ENCODE results near the gene AACS. TPM values are rescaled to one million over a fixed set of nuclear protein-coding genes. Genes with fewer than 3 reads are reported as not detected.
"Not testable (repeated sequence)": the region's sequence is repeated elsewhere in the genome, so short reads cannot be mapped to it uniquely, and the experiment has no call there.

The AACS gene
- total and polyA plus RNA-seq, 8 donors: 15.0 to 56.5 (median 25.1) TPM

GRCh38 chr12:125136702-125137101 is 71.5 kb downstream of the AACS start:
- DNase-seq: no peak
- WGBS, 5 donors: 87 to 93% (median 92%) methylated on average over 19 of the region's 19 CpGs
- no peak for TF ChIP-seq CTCF (IDR thresholded peaks at IDR 0.05)
- no peak for TF ChIP-seq POLR2A (IDR thresholded peaks at IDR 0.05)
- TF ChIP-seq POLR2AphosphoS5 (IDR thresholded peaks at IDR 0.05): no peak
- TF ChIP-seq EP300 (IDR thresholded peaks at IDR 0.05): no peak
- H3K27me3 ChIP-seq: no peaks in the 10 kb centered on the region
- intact Hi-C loops (cut with DNase I; ENCODE audit: low total_unique reads): no loop called here
- no peaks in the 10 kb centered on the region for H3K9me3 ChIP-seq
- H3K36me3 ChIP-seq: peaks cover 0 to 71% (median 65%) of the 10 kb centered on the region in 4 donors
- no peak overlapping the region for H3K27ac ChIP-seq
- no peaks in the 10 kb centered on the region for H3K4me1 ChIP-seq
- no peak overlapping the region for H3K4me3 ChIP-seq

- Histone ChIP-seq H3K4me1 (no peaks in the 10 kb centered on the region), H3K27ac (no peak overlapping the region), H3K9me3 (no peaks in the 10 kb centered on the region), H3K4me3 (no peak overlapping the region), H3K36me3 (peaks cover 0 to 61% (median 57%) of the 10 kb centered on the region in 4 donors), H3K27me3 (no peaks in the 10 kb centered on the region)
- WGBS, 5 donors: 83 to 89% (median 87%) methylated on average over 17 of the region's 17 CpGs
- no peak for TF ChIP-seq CTCF (IDR thresholded peaks at IDR 0.05)
- TF ChIP-seq POLR2AphosphoS5 (IDR thresholded peaks at IDR 0.05): no peak
- no peak for TF ChIP-seq POLR2A (IDR thresholded peaks at IDR 0.05)
- no peak for TF ChIP-seq EP300 (IDR thresholded peaks at IDR 0.05)
- intact Hi-C loops (cut with DNase I; ENCODE audit: low total_unique reads): no loop called here
- no peak for DNase-seq
These were observed 72.6 kb downstream of the AACS start for GRCh38 chr12:125137766-125138344.

GRCh38 chr12:125140279-125141209 is 75.3 kb downstream of the AACS start:
- no peak for DNase-seq
- Histone ChIP-seq H3K27ac (no peak overlapping the region), H3K4me3 (no peak overlapping the region), H3K4me1 (no peaks in the 10 kb centered on the region), H3K9me3 (no peaks in the 10 kb centered on the region), H3K36me3 (peaks cover 0 to 34% (median 30%) of the 10 kb centered on the region in 4 donors), H3K27me3 (no peaks in the 10 kb centered on the region)
- TF ChIP-seq POLR2A (IDR thresholded peaks at IDR 0.05): no peak
- TF ChIP-seq POLR2AphosphoS5 (IDR thresholded peaks at IDR 0.05): no peak
- TF ChIP-seq CTCF (IDR thresholded peaks at IDR 0.05): no peak
- no peak for TF ChIP-seq EP300 (IDR thresholded peaks at IDR 0.05)
- intact Hi-C loops (cut with DNase I; ENCODE audit: low total_unique reads): no loop called here
- 76 to 81% (median 80%) methylated on average over 22 of the region's 22 CpGs for WGBS, 5 donors

GRCh38 chr12:125141210-125141573 is 76.0 kb downstream of the AACS start:
- H3K9me3 ChIP-seq; H3K4me3 ChIP-seq; H3K27me3 ChIP-seq; H3K4me1 ChIP-seq; intact Hi-C loops (cut with DNase I; ENCODE audit: low total_unique reads); DNase-seq; H3K27ac ChIP-seq: not testable (repeated sequence)
- whole genome bisulfite sequencing, 5 donors: 91 to 96% (median 93%) methylated on average over 11 of the region's 11 CpGs
- H3K36me3 ChIP-seq: peaks cover 0 to 28% (median 24%) of the 10 kb centered on the region in 4 donors
